Nephron progenitor cell (in vitro differentiated cells): ENCODE results near the gene MAPKAP1.

Experiments used
- DNase-seq: peaks from one replicate; pipeline ENCODE4 v3.0.0; 2021
- H3K27ac Mint-ChIP-seq: 2 replicates; pipeline ENCODE4 v1.8.0; 2021; ENCODE audit warnings: mild to moderate bottlenecking, moderate library complexity, mixed read lengths
- H3K27me3 Mint-ChIP-seq: 2 replicates; pipeline ENCODE4 v1.8.0; 2021; ENCODE audit warnings: mild to moderate bottlenecking, low read depth, mixed read lengths; ENCODE audit not compliant: poor library complexity
- H3K36me3 Mint-ChIP-seq: 2 replicates; pipeline ENCODE4 v1.8.0; 2021; ENCODE audit warnings: low read depth, mixed read lengths
- H3K4me1 Mint-ChIP-seq: 2 replicates; pipeline ENCODE4 v1.8.0; 2021; ENCODE audit warnings: mixed read lengths
- H3K4me3 Mint-ChIP-seq: 2 replicates; pipeline ENCODE4 v1.8.0; 2021; ENCODE audit warnings: mild to moderate bottlenecking, moderate library complexity, mixed read lengths
- H3K9me3 Mint-ChIP-seq: 2 replicates; pipeline ENCODE4 v1.8.0; 2021; ENCODE audit warnings: mild to moderate bottlenecking, moderate library complexity, mixed read lengths
- TF ChIP-seq, protein P1 (sequence below): fragments of 200-600 bp; sonication (generic); IDR thresholded peaks from 2 replicates; pipeline ENCODE4 v1.5.0; 2021; ENCODE audit warnings: antibody characterized with exemption

MAPKAP1 gene

DNA sequence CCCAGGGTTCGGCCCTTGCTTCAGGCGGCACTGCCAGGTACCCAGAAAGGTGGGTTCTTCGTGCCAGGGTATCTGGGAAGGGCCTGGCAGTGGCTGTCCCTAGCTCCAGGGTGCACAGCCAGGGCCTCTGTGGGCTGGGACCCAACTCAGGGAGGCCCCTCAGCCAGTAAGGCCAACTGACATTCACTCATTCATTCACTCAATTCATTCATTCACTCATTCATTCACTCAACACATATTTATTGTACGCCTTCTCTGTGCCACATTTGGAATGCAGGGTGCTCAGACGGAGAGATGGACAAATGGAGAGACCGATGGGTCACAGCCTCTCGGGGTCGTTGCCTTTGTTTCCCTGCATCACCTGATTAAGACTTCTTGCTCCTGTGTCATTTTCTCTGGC, 290.5 kb downstream of the MAPKAP1 start:
- H3K36me3 Mint-ChIP-seq: no peaks in the 10 kb centered on the region
- peaks cover 11% of the 10 kb centered on the region for H3K27me3 Mint-ChIP-seq
- no peak overlapping the region for H3K4me3 Mint-ChIP-seq
- TF ChIP-seq, protein P1, sequence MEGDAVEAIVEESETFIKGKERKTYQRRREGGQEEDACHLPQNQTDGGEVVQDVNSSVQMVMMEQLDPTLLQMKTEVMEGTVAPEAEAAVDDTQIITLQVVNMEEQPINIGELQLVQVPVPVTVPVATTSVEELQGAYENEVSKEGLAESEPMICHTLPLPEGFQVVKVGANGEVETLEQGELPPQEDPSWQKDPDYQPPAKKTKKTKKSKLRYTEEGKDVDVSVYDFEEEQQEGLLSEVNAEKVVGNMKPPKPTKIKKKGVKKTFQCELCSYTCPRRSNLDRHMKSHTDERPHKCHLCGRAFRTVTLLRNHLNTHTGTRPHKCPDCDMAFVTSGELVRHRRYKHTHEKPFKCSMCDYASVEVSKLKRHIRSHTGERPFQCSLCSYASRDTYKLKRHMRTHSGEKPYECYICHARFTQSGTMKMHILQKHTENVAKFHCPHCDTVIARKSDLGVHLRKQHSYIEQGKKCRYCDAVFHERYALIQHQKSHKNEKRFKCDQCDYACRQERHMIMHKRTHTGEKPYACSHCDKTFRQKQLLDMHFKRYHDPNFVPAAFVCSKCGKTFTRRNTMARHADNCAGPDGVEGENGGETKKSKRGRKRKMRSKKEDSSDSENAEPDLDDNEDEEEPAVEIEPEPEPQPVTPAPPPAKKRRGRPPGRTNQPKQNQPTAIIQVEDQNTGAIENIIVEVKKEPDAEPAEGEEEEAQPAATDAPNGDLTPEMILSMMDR: no peak
- no peak overlapping the region for H3K27ac Mint-ChIP-seq
- H3K4me1 Mint-ChIP-seq: peaks cover 14% of the 10 kb centered on the region
- no peaks in the 10 kb centered on the region for H3K9me3 Mint-ChIP-seq
- no peak for DNase-seq

DNA sequence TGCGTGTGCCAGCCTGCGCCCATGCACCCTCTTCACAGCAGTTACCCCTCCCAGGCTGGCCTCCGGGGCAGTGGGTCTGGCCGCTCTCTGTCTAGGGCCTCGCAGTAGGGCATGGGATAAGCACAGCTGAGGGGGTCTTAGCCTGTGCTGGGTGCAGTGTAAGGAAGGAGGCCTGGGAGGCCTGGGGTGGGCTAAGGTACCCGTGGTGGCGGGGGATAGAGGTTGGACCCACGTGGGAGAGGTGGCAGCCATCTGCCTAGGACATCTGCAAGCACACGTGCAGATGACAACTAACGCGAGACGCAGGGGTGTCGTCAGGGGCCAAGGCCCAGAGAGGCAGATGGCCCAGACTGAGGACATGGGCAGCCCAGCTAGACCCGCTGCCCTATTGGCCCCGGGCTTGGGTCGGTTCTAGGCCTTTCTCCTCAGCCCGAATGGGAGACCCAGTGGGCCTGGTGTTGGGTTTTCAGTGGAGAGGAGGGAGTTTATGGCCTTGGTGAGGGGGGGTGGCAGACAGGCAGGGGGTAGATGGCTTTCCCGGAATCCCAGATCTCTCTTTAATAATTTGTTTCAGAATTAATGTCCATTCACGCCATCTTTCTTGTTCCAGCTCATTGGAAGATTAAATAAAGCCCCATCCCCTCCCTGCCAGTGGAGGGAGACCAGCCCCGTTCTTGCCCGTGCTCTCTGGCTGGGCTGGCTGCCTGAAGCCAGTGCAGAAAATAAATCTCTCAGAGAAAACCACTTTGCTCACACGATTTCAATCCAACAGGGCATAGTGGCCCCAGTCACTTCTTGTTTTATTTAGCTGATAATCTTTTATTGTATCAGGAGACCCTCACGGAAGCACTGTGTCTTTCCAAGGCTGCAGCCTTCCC, 291.2 kb downstream of the MAPKAP1 start:
- Mint-ChIP-seq H3K27me3 (peaks cover 14% of the 10 kb centered on the region), H3K9me3 (no peaks in the 10 kb centered on the region), H3K4me1 (peaks cover 14% of the 10 kb centered on the region), H3K36me3 (no peaks in the 10 kb centered on the region), H3K4me3 (no peak overlapping the region), H3K27ac (peak overlapping the region; percentile 64)
- no peak for DNase-seq
- TF ChIP-seq, protein P1: no peak

DNA sequence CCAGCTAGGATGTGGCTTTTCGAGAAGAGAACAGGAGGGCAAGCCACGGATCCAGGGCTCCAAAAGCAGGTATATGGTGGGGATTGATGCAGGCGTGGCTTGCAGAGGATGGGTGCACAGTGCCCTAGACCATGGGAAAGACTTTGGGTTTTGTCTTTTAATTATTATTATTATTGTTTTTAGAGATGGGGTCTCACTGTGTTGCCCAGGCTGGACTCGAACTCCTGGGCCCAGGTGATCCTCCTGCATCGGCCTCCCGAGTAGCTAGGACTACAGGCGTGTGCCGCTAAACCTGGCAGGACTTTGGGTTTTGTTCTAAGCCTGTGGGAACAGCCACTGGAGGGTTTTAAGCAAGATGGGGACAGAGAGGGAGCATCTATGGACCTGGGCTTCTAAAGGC, 293.4 kb downstream of the MAPKAP1 start:
- TF ChIP-seq, protein P1: no peak
- no peaks in the 10 kb centered on the region for H3K36me3 Mint-ChIP-seq

DNA sequence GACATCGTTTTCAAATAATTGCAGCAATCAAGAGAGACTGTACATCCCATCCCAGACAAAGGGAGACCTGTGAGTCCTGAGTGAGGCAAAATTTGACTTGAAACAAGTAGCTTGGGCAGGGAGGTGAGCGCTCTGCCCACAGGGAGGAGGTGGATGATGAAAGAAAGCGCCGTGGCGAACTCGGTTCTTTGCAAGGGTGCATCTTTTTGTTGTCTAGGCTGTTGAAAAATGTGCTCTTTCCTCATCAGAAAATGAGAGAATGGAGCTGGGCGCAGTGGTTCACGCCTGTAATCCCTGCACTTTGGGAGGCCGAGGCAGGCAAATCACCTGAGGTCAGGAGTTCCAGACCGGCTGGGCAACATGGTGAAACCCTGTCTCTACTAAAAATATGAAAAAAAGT, 294.8 kb downstream of the MAPKAP1 start:
- TF ChIP-seq, protein P1: no peak
- H3K4me1 Mint-ChIP-seq: peaks cover 27% of the 10 kb centered on the region
- H3K27me3 Mint-ChIP-seq: peaks cover 25% of the 10 kb centered on the region
- no peaks in the 10 kb centered on the region for H3K36me3 Mint-ChIP-seq
- H3K9me3 Mint-ChIP-seq: no peaks in the 10 kb centered on the region
- H3K27ac Mint-ChIP-seq: no peak overlapping the region
- H3K4me3 Mint-ChIP-seq: no peak overlapping the region
- no peak for DNase-seq

More for the DNA sequence above, 293.4 kb downstream of the MAPKAP1 start:
- no peak for DNase-seq
- peaks cover 23% of the 10 kb centered on the region for H3K4me1 Mint-ChIP-seq
- no peak overlapping the region for H3K4me3 Mint-ChIP-seq
- H3K9me3 Mint-ChIP-seq: no peaks in the 10 kb centered on the region
- peaks cover 22% of the 10 kb centered on the region for H3K27me3 Mint-ChIP-seq
- H3K27ac Mint-ChIP-seq: no peak overlapping the region

DNA sequence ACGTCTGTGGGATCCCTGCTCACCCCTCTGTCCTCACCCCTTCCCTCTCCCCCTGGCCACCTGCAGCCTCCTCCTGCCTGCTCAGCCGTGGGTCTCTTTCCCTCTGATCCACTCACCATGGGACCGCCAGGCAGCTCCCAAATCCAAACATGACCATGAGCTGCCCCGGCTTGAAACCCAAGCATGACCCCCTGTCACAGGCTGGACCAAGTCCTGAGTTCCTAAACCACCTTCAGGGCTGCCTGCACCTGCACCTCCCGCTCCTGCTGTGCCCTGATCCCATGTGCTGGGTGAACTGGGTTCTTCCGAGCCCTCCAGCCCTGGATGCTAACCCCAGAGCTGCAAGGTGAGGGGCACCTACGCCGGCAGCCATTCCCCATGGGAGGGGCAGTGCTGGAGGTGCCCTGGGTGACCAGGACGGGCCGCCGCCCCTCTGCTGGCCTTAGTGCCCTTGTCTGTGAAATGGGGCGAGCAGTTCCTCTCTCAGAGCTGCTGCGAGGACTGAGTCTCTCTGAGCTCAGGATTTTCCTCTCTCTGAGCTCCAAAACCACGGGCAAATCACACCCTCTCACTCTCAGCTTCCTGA, 295.7 kb downstream of the MAPKAP1 start:
- Mint-ChIP-seq H3K4me3 (no peak overlapping the region), H3K27me3 (peaks cover 31% of the 10 kb centered on the region), H3K4me1 (peaks cover 27% of the 10 kb centered on the region), H3K27ac (no peak overlapping the region), H3K9me3 (no peaks in the 10 kb centered on the region), H3K36me3 (no peaks in the 10 kb centered on the region)
- TF ChIP-seq, protein P1: no peak
- DNase-seq: no peak
